K562 (cell line): Measurements from ENCODE around the gene PGAP3. TPM values are rescaled to one million over a fixed set of nuclear protein-coding genes. Genes with fewer than 3 reads are reported as not detected.

Source experiments
- BDP1 ChIP-seq: IDR thresholded peaks from 3 replicates; pipeline ENCODE4 v1.6.1; 2011; ENCODE audit not compliant: insufficient read length, insufficient read depth
- BMI1 ChIP-seq: fragments of 150-350 bp; IDR thresholded peaks from 2 replicates; pipeline ENCODE4 v1.6.1; 2014; ENCODE audit warnings: low read length
- CBX3 ChIP-seq, 2 experiments: IDR thresholded peaks; 1 replicate in 1 of 2; 2 replicates in 1 of 2; pipeline ENCODE4 v1.6.1; 2012; ENCODE audit warnings: inconsistent platforms in 2 of 2, low read length in 2 of 2, borderline replicate concordance in 1 of 2, control low read depth in 1 of 2
- CLOCK ChIP-seq: fragments of 250-450 bp; sonication (Bioruptor Pico); IDR thresholded peaks from 2 replicates; pipeline ENCODE4 v1.4.0; 2020; ENCODE audit warnings: mild to moderate bottlenecking, moderate library complexity, borderline replicate concordance
- EP400 ChIP-seq: fragments of 450-650 bp; IDR thresholded peaks from 2 replicates; pipeline ENCODE4 v1.6.1; 2017; ENCODE audit warnings: antibody characterized with exemption, mild to moderate bottlenecking, moderate library complexity
- HNRNPH1 ChIP-seq: fragments of 200-400 bp; formaldehyde crosslinking; optimal IDR thresholded peaks from 2 replicates; pipeline ENCODE3; 2017; ENCODE audit warnings: low read depth, mild to moderate bottlenecking, low read length, moderate library complexity
- HNRNPL ChIP-seq: fragments of 200-400 bp; formaldehyde crosslinking; IDR thresholded peaks from 2 replicates; pipeline ENCODE4 v1.6.1; 2017; ENCODE audit warnings: low read depth, mild to moderate bottlenecking, low read length
- MCM2 ChIP-seq: fragments of 450-650 bp; IDR thresholded peaks from 2 replicates; pipeline ENCODE4 v1.6.1; 2017; ENCODE audit warnings: low read depth, mild to moderate bottlenecking
- MXD1 ChIP-seq: fragments of 250-450 bp; sonication (Bioruptor Pico); IDR thresholded peaks from 2 replicates; pipeline ENCODE4 v1.8.0; 2021; ENCODE audit warnings: borderline replicate concordance, mild to moderate bottlenecking, moderate library complexity; ENCODE audit not compliant: poor library complexity, severe bottlenecking
- NEUROD1 ChIP-seq: fragments of 150-350 bp; IDR thresholded peaks from 2 replicates; pipeline ENCODE4 v1.6.1; 2014; ENCODE audit warnings: borderline replicate concordance, low read length, low read depth; ENCODE audit not compliant: partially characterized antibody
- STAT5B ChIP-seq: fragments of 250-450 bp; sonication (Bioruptor Pico); IDR thresholded peaks from 2 replicates; pipeline ENCODE4 v1.8.0; 2021; ENCODE audit warnings: mild to moderate bottlenecking, inconsistent platforms
- TARDBP ChIP-seq: fragments of 450-650 bp; IDR thresholded peaks from 2 replicates; pipeline ENCODE4 v1.6.1; 2016
- TSC22D4 ChIP-seq: fragments of 450-650 bp; IDR thresholded peaks from 2 replicates; pipeline ENCODE4 v1.6.1; 2016; ENCODE audit warnings: missing genetic modification characterization, missing biosample characterization, control low read depth
- XRCC5 ChIP-seq: fragments of 200-400 bp; formaldehyde crosslinking; IDR thresholded peaks from 2 replicates; pipeline ENCODE4 v1.6.1; 2017; ENCODE audit warnings: low read depth, mild to moderate bottlenecking, low read length
- YY1 ChIP-seq, 3 experiments: IDR thresholded peaks; 2 replicates each; pipeline ENCODE4 v1.6.1; 2011; ENCODE audit warnings: low read length in 2 of 3, mild to moderate bottlenecking in 2 of 3, moderate library complexity in 2 of 3, borderline replicate concordance in 1 of 3, control low read depth in 1 of 3, low read depth in 1 of 3; ENCODE audit not compliant: insufficient read depth in 3 of 3, insufficient replicate concordance in 2 of 3, control insufficient read depth in 1 of 3, insufficient read length in 1 of 3; ENCODE audit errors: extremely low read depth in 1 of 3
- ZEB2 ChIP-seq: fragments of 450-650 bp; IDR thresholded peaks from 2 replicates; pipeline ENCODE4 v1.6.1; 2016
- ZHX1 ChIP-seq: fragments of 150-350 bp; conservative IDR thresholded peaks from 2 replicates; pipeline ENCODE4 v1.6.1; 2014; ENCODE audit warnings: low read length
- ZNF140 ChIP-seq: fragments of 250-450 bp; sonication (Bioruptor Pico); IDR thresholded peaks from 2 replicates; pipeline ENCODE4 v1.8.0; 2021; ENCODE audit warnings: moderate library complexity, mild to moderate bottlenecking, inconsistent platforms
- ZNF197 ChIP-seq: fragments of 200-800 bp; sonication (Bioruptor generic); IDR thresholded peaks from 2 replicates; pipeline ENCODE4 v1.6.1; 2016; ENCODE audit warnings: low read depth, missing genetic modification characterization, missing compliant biosample characterization
- ZNF384 ChIP-seq: IDR thresholded peaks from 2 replicates; pipeline ENCODE4 v1.6.1; 2012; ENCODE audit warnings: low read depth, low read length, improper control_type of control experiment
- ZNF436 ChIP-seq: fragments of 250-450, 450-650 bp; sonication (Bioruptor Pico); formaldehyde crosslinking; IDR thresholded peaks from 2 replicates; pipeline ENCODE4 v1.7.0; 2020; ENCODE audit warnings: mild to moderate bottlenecking
- ZNF76 ChIP-seq: fragments of 250-450 bp; sonication (Bioruptor Pico); IDR thresholded peaks from 2 replicates; pipeline ENCODE4 v1.4.0; 2020; ENCODE audit warnings: mild to moderate bottlenecking, moderate library complexity, borderline replicate concordance
- polyA plus RNA-seq, 8 experiments: library from polyadenylated mRNA; depleted of rRNA in 4 of 8; stranded (reverse) in 5 of 8; unstranded in 3 of 8; fragments of >200 nt; fragmentation: Nextera tagmentation in 2 of 8; fragmentation: Illumina TruSeq in 1 of 8; extraction: Ambion mirVana in 2 of 8; extraction: Trizol in 1 of 8; gene quantifications; 2 replicates each; pipeline versions ENCODE4 v1.2.1 to v1.2.3, GENCODE V29; 2011 to 2014; ENCODE audit warnings: inconsistent platforms in 1 of 8, missing spikeins in 1 of 8
- total RNA-seq, 7 experiments: library from RNA; depleted of rRNA in 6 of 7; stranded (reverse); fragments of >200 nt in 6 of 7; fragmentation: Illumina TruSeq in 2 of 7; extraction: Trizol in 2 of 7; gene quantifications; 2 replicates each; pipeline versions ENCODE4 v1.2.1 to v1.2.3, GENCODE V29; 2011 to 2021; ENCODE audit warnings: low replicate concordance in 1 of 7

Gene PGAP3
- total and polyA plus RNA-seq, 9 of the 15 experiments (the other 6 are each of a cell fraction or from before 2014, with no cell fraction given), result 0.38 to 9.4 (median 4.5) TPM

GRCh38 chr17:39667945-39668924, 19.6 kb downstream of the PGAP3 start, which contains the start of gene PNMT (continued):
- TF ChIP-seq ZHX1 (no peak), HNRNPL (peak; percentile 81), ZNF140 (CRISPR knock-in tag) (no peak), HNRNPH1 (no peak), CLOCK (CRISPR knock-in tag) (no peak), BDP1 (no peak), BMI1 (no peak), STAT5B (CRISPR knock-in tag) (no peak), EP400 (no peak), TARDBP (no peak), CBX3 (IDR thresholded peaks at IDR 0.05; ENCODE audit: borderline replicate concordance in 1 of 2, low read length in 2 of 2) (peak in 1 of 2 experiments; percentile 71; a peak in 2 of 3 replicates), ZNF436 (no peak), ZNF76 (CRISPR knock-in tag) (0 out of 2 replicates have a peak, but pooled peaks have one; percentile 39), ZEB2 (no peak; the same call in 1 of the 2 replicates), ZNF384 (no peak; the same call in 1 of the 2 replicates), MCM2 (no peak), YY1 (IDR thresholded peaks at IDR 0.05; ENCODE audit: borderline replicate concordance in 1 of 3, control insufficient read depth in 1 of 3, extremely low read depth in 1 of 3, insufficient read depth in 3 of 3, insufficient read length in 1 of 3, insufficient replicate concordance in 2 of 3, low read depth in 1 of 3, low read length in 2 of 3) (peak in 1 of 3 experiments; percentile 16), TSC22D4 (tag) (no peak), NEUROD1 (no peak), ZNF197 (CRISPR knock-in tag) (no peak), XRCC5 (peak; percentile 83), MXD1 (CRISPR knock-in tag) (peak; percentile 51)
